Left lung (tissue), 14 donors: ENCODE data around the gene TSR1. TPM values are rescaled to one million over a fixed set of nuclear protein-coding genes. Genes with fewer than 3 reads are reported as not detected.
A peak's percentile ranks its signal among the peaks of the same experiment; 100 is the strongest.

ENCODE experiments used
- ATAC-seq: fragments of 200-7000 bp; cut with Tn5 transposase; one replicate; pipeline ENCODE4 v1.9.1; 2020; ENCODE audit warnings: moderate library complexity
- DNase-seq, 4 donors: peaks; one replicate each; pipeline ENCODE4 v3.0.0-alpha.2; 2013 to 2020
- H3K27ac ChIP-seq, 2 donors: fragments of 200-600 bp; sonication (generic) in 1 of 2; one replicate each; pipeline versions ENCODE4 v1.5.0 to v1.8.0; 2020 to 2021
- H3K27me3 ChIP-seq, 2 donors: fragments of 200-600 bp; sonication (generic) in 1 of 2; one replicate each; pipeline versions ENCODE4 v1.5.0 to v1.8.0; 2020 to 2021
- H3K36me3 ChIP-seq, 2 donors: fragments of 200-600 bp; sonication (generic) in 1 of 2; one replicate each; pipeline versions ENCODE4 v1.5.0 to v1.8.0; 2020 to 2021
- H3K4me1 ChIP-seq, 2 donors: fragments of 200-600 bp; one replicate each; pipeline ENCODE4 v1.8.0; 2021
- H3K4me3 ChIP-seq, 2 donors: fragments of 200-600 bp; sonication (generic) in 1 of 2; one replicate each; pipeline versions ENCODE4 v1.5.0 to v1.8.0; 2020 to 2021; ENCODE audit warnings: mild to moderate bottlenecking in 1 of 2
- H3K9me3 ChIP-seq, 2 donors: fragments of 200-600 bp; sonication (generic) in 1 of 2; one replicate each; pipeline versions ENCODE4 v1.5.0 to v1.8.0; 2020 to 2021
- CTCF ChIP-seq, 2 donors: fragments of 200-600 bp; sonication (generic) in 1 of 2; IDR thresholded peaks; one replicate each; pipeline versions ENCODE4 v1.5.0 to v1.8.0; 2021; ENCODE audit warnings: antibody characterized with exemption in 2 of 2
- intact Hi-C, 2 donors: fragments of 100-400 bp; cut with DNase I; formaldehyde crosslinking; loops; one replicate each; pipeline versions ENCODE4 v1.11.2 to v1.14.2; 2022
- long read RNA-seq, 12 donors: library from polyadenylated mRNA in 2 of 12; unstranded in 2 of 12; transcript quantifications; one replicate each; pipeline ENCODE4 v2.0.0 and lab custom pipeline, GENCODE V29; 2019 to 2026
- polyA plus RNA-seq, 6 donors: library from polyadenylated mRNA; unstranded; fragments of 120-200 nt; gene quantifications; one replicate each; pipeline ENCODE4 v1.2.1, GENCODE V29; 2013; ENCODE audit not compliant: insufficient read length in 6 of 6
- total RNA-seq, 2 donors: library from RNA; stranded (reverse); fragmentation: NEBNext Ultra II Directional; extraction: Animal tissue kit (Norgen Biotek cat#: 25700); gene quantifications; one replicate each; pipeline ENCODE4 v1.2.1, GENCODE V29; 2021
- donor health status: DM: no; HTN: yes; CAD: no.
- donor health status: DM: no; HTN: no; CAD: no.

Gene TSR1
- total RNA-seq = 10 to 100 TPM; 16.2 to 27.2 TPM
- 10 to 100 TPM; 33.8 to 38.2 (median 36.0) TPM for polyA plus RNA-seq
- long read RNA-seq, donor 1, full-length matches to known transcripts = 4 of 20 reads
- long read RNA-seq, donor 1, partial matches to known transcripts = 11 of 20 reads
- long read RNA-seq, donor 1, other reads (novel, unspliced or antisense) = 5 of 20 reads
- long read RNA-seq, donor 2, full-length matches to known transcripts = 4 of 4 reads
- long read RNA-seq, donor 2, partial matches to known transcripts = 0 of 4 reads
- long read RNA-seq, donor 2, other reads (novel, unspliced or antisense) = 0 of 4 reads
- long read RNA-seq, donor 3, full-length matches to known transcripts = 2 of 17 reads
- long read RNA-seq, donor 3, partial matches to known transcripts = 5 of 17 reads
- long read RNA-seq, donor 3, other reads (novel, unspliced or antisense) = 10 of 17 reads
- long read RNA-seq, donor 4, full-length matches to known transcripts = 3 of 9 reads
- long read RNA-seq, donor 4, partial matches to known transcripts = 2 of 9 reads
- long read RNA-seq, donor 4, other reads (novel, unspliced or antisense) = 4 of 9 reads
- long read RNA-seq, donor 5, full-length matches to known transcripts = 3 of 3 reads
- long read RNA-seq, donor 5, partial matches to known transcripts = 0 of 3 reads
- long read RNA-seq, donor 5, other reads (novel, unspliced or antisense) = 0 of 3 reads
- long read RNA-seq, donor 6, full-length matches to known transcripts = 4 of 4 reads
- long read RNA-seq, donor 6, partial matches to known transcripts = 0 of 4 reads
- long read RNA-seq, donor 6, other reads (novel, unspliced or antisense) = 0 of 4 reads
- long read RNA-seq, donor 7, full-length matches to known transcripts = 1 of 1 reads
- long read RNA-seq, donor 7, partial matches to known transcripts = 0 of 1 reads
- long read RNA-seq, donor 7, other reads (novel, unspliced or antisense) = 0 of 1 reads
- long read RNA-seq, donor 8, full-length matches to known transcripts = 6 of 6 reads
- long read RNA-seq, donor 8, partial matches to known transcripts = 0 of 6 reads
- long read RNA-seq, donor 8, other reads (novel, unspliced or antisense) = 0 of 6 reads
- long read RNA-seq, donor 9 = 0 reads
- long read RNA-seq, donor 10, full-length matches to known transcripts = 2 of 4 reads
- long read RNA-seq, donor 10, partial matches to known transcripts = 2 of 4 reads
- long read RNA-seq, donor 10, other reads (novel, unspliced or antisense) = 0 of 4 reads
- long read RNA-seq, donor 11 = 0 reads
- long read RNA-seq, donor 12, full-length matches to known transcripts = 3 of 8 reads
- long read RNA-seq, donor 12, partial matches to known transcripts = 5 of 8 reads
- long read RNA-seq, donor 12, other reads (novel, unspliced or antisense) = 0 of 8 reads

- Histone ChIP-seq H3K9me3 (no peaks in the 10 kb centered on the region), H3K4me1 (peaks cover 8 to 31% of the 10 kb centered on the region in 2 donors), H3K27me3 (no peaks in the 10 kb centered on the region), H3K36me3 (peaks cover 0 to 39% of the 10 kb centered on the region in 2 donors), H3K4me3 (peak within 1 kb of the TSS; percentile 90 to 93), H3K27ac (peak within 1 kb of the TSS; percentile 71 to 83)
- ATAC-seq (peak; percentile 95), DNase-seq (peak; percentile 89 to 98 (median 94))
- no peak for TF ChIP-seq CTCF (IDR thresholded peaks at IDR 0.05)
- intact Hi-C loops = no loop called here
Measured at GRCh38 chr17:2336215-2336851, at the start of gene TSR1. TSS of gene TSR1 (minus strand) at chr17:2336457. CDS start at chr17:2336427, 30 bp downstream.

GRCh38 chr17:2385240-2386210, 49.3 kb upstream of the TSR1 start:
- no peak overlapping the region for H3K4me3 ChIP-seq
- TF ChIP-seq CTCF (IDR thresholded peaks at IDR 0.05) = no peak
- ATAC-seq (no peak), DNase-seq (no peak)
- peaks cover 0 to 38% of the 10 kb centered on the region in 2 donors for H3K36me3 ChIP-seq
- intact Hi-C loops = no loop called here
- no peaks in the 10 kb centered on the region for H3K27me3 ChIP-seq
- no peaks in the 10 kb centered on the region for H3K9me3 ChIP-seq
- no peak overlapping the region for H3K27ac ChIP-seq
- peaks cover 10 to 21% of the 10 kb centered on the region in 2 donors for H3K4me1 ChIP-seq

GRCh38 chr17:2384439-2385127, 48.3 kb upstream of the TSR1 start:
- ATAC-seq = no peak
- H3K9me3 ChIP-seq = no peaks in the 10 kb centered on the region
- peaks cover 5 to 13% of the 10 kb centered on the region in 2 donors for H3K4me1 ChIP-seq
- DNase-seq = no peak
- H3K27me3 ChIP-seq = no peaks in the 10 kb centered on the region
- intact Hi-C loops = loop anchor here in 1 of 2 donors (5.0 kb wide), 1 partner anchor 33 kb away; no protein-coding TSS in a partner anchor
- TF ChIP-seq CTCF (IDR thresholded peaks at IDR 0.05) = no peak
- H3K4me3 ChIP-seq = no peak overlapping the region
- H3K36me3 ChIP-seq = peaks cover 0 to 47% of the 10 kb centered on the region in 2 donors
- H3K27ac ChIP-seq = no peak overlapping the region
